ENCODE results near the gene FAM110A. TPM values are rescaled to one million over a fixed set of nuclear protein-coding genes. Genes with fewer than 3 reads are reported as not detected.
"Not testable (repeated sequence)": the region's sequence is repeated elsewhere in the genome, so short reads cannot be mapped to it uniquely, and the experiment has no call there.

FAM110A gene
- total and polyA plus RNA-seq, 2 of the 8 experiments (the other 6 are each of a cell fraction or from before 2014, with no cell fraction given), result 10.1 to 10.9 TPM

- CTCF ChIA-PET (ENCODE audit: partially characterized antibody), result interaction anchor here (0.7 to 14.5 kb wide), 3 partner anchors 19 to 78 kb away, joined by 3 to 191 read pairs (median 75); no protein-coding TSS in a partner anchor
Observed at GRCh38 chr20:892371-892770, 58.9 kb downstream of the FAM110A start.

More at GRCh38 chr20:892371-892770, 58.9 kb downstream of the FAM110A start:
- WGBS, 2 experiments (ENCODE audit: extremely low coverage in 1 of 2, insufficient coverage in 1 of 2, insufficient read length in 1 of 2, insufficient replicate concordance in 2 of 2, low coverage in 1 of 2, low lambda C conversion rate in 2 of 2, missing lambda C conversion rate in 1 of 2), result 79% methylated on average over 5 of the region's 5 CpGs; no CpG with 5 or more reads in 1 of the 2 experiments
- not testable (repeated sequence) for H2BK120ac ChIP-seq (replicated peaks; ENCODE audit: low read depth, low read length); H3K14ac ChIP-seq (ENCODE audit: insufficient read length); H2BK12ac ChIP-seq (ENCODE audit: low read depth, low read length); H3K18ac ChIP-seq (ENCODE audit: extremely low read depth, low read length); H3K4me3 ChIP-seq (ENCODE audit: extremely low read depth in 1 of 4, insufficient read depth in 2 of 4, low read depth in 3 of 4, low read length in 4 of 4); H4K91ac ChIP-seq (replicated peaks; ENCODE audit: insufficient read length, low read length); H4K8ac ChIP-seq (ENCODE audit: extremely low read depth, insufficient read depth, low read length); H3K79me1 ChIP-seq (ENCODE audit: low read depth, low read length); DNase-seq (ENCODE audit: low read depth in 1 of 2, low spot score in 2 of 2); H2BK5ac ChIP-seq (ENCODE audit: low read depth, low read length); H3K23ac ChIP-seq (ENCODE audit: insufficient read length); H4K20me1 ChIP-seq (replicated peaks in 1 of 2; ENCODE audit: control insufficient read depth in 1 of 2, insufficient read depth in 2 of 2, low read length in 2 of 2); H3K79me2 ChIP-seq (ENCODE audit: control insufficient read depth in 1 of 2, insufficient read depth in 2 of 2, low read length in 2 of 2); H2BK20ac ChIP-seq (ENCODE audit: low read length); H2BK15ac ChIP-seq (ENCODE audit: low read length); H3K4me1 ChIP-seq (replicated peaks in 1 of 4; ENCODE audit: control insufficient read depth in 3 of 4, insufficient read depth in 4 of 4, low read length in 3 of 4); H3K56ac ChIP-seq (replicated peaks; ENCODE audit: insufficient read length, low read depth, low read length); H3K4me2 ChIP-seq (ENCODE audit: insufficient read depth in 1 of 2, low read depth in 2 of 2, low read length in 2 of 2); FAIRE-seq; H3K36me3 ChIP-seq (ENCODE audit: control insufficient read depth in 2 of 4, insufficient read depth in 4 of 4, low read length in 3 of 4); H2AFZ ChIP-seq (ENCODE audit: low read length); H3K27ac ChIP-seq (ENCODE audit: low read depth, low read length); H3K23me2 ChIP-seq (ENCODE audit: low read depth, low read length); H3K9ac ChIP-seq (replicated peaks in 1 of 4; ENCODE audit: extremely low read depth in 1 of 4, low read depth in 3 of 4, low read length in 3 of 4); H2AK5ac ChIP-seq (ENCODE audit: low read depth, low read length); H3K27me3 ChIP-seq (replicated peaks in 1 of 4; ENCODE audit: control insufficient read depth in 3 of 4, extremely low read depth in 1 of 4, insufficient read depth in 3 of 4, low read length in 3 of 4); H3K9me3 ChIP-seq (ENCODE audit: insufficient read depth in 2 of 2, low read depth in 1 of 2, low read length in 1 of 2); H3K4ac ChIP-seq (replicated peaks; ENCODE audit: insufficient read length, low read depth, low read length); H4K5ac ChIP-seq (ENCODE audit: insufficient read length, low read depth, low read length)
- POLR2A ChIA-PET (ENCODE audit: partially characterized antibody), result interaction anchor here (1.7 kb wide), 1 partner anchor 73 kb away, joined by 4 read pairs; no protein-coding TSS in a partner anchor

Other genes with a start within 250 kb of the FAM110A start
- gene TCF15, start 223.4 kb upstream of the FAM110A start, total RNA-seq (2021; fragmentation: NEBNext Ultra II Directional; extraction: Animal tissue kit (Norgen Biotek cat#: 25700)), result 6.9 and 7.3 TPM in 2 replicates
- gene TCF15, start 223.4 kb upstream of the FAM110A start, polyA plus RNA-seq (2011; rRNA removed), result 3.7 and 4.4 TPM in 2 replicates
- gene SRXN1, start 180.5 kb upstream of the FAM110A start, total RNA-seq (2021; fragmentation: NEBNext Ultra II Directional; extraction: Animal tissue kit (Norgen Biotek cat#: 25700)), result 15.8 and 16.7 TPM in 2 replicates
- gene SRXN1, start 180.5 kb upstream of the FAM110A start, polyA plus RNA-seq (2011; rRNA removed), result 12.2 and 12.7 TPM in 2 replicates
- 0.27 and 0.34 TPM in 2 replicates for gene SCRT2, start 157.9 kb upstream of the FAM110A start, total RNA-seq (2021; fragmentation: NEBNext Ultra II Directional; extraction: Animal tissue kit (Norgen Biotek cat#: 25700))
- gene SCRT2, start 157.9 kb upstream of the FAM110A start, polyA plus RNA-seq (2011; rRNA removed), result 0.12 and 0.14 TPM in 2 replicates
- 3.9 and 4.2 TPM in 2 replicates for gene SLC52A3, start 65.2 kb upstream of the FAM110A start, total RNA-seq (2021; fragmentation: NEBNext Ultra II Directional; extraction: Animal tissue kit (Norgen Biotek cat#: 25700))
- gene SLC52A3, start 65.2 kb upstream of the FAM110A start, polyA plus RNA-seq (2011; rRNA removed), result 2.3 and 4.2 TPM in 2 replicates
- gene ANGPT4, start 82.6 kb downstream of the FAM110A start, total RNA-seq (2021; fragmentation: NEBNext Ultra II Directional; extraction: Animal tissue kit (Norgen Biotek cat#: 25700)), result 0.06 and 0.07 TPM in 2 replicates
- gene ANGPT4, start 82.6 kb downstream of the FAM110A start, polyA plus RNA-seq (2011; rRNA removed), result 0.25 and 0.33 TPM in 2 replicates
- 5.1 and 6.4 TPM in 2 replicates for gene RSPO4, start 168.6 kb downstream of the FAM110A start, total RNA-seq (2021; fragmentation: NEBNext Ultra II Directional; extraction: Animal tissue kit (Norgen Biotek cat#: 25700))
- 3.4 and 5.9 TPM in 2 replicates for gene RSPO4, start 168.6 kb downstream of the FAM110A start, polyA plus RNA-seq (2011; rRNA removed)